Right renal cortex interstitium (tissue), 3 donors: ENCODE measurements around the gene NOL8. TPM values are rescaled to one million over a fixed set of nuclear protein-coding genes. Genes with fewer than 3 reads are reported as not detected.

Experiments used
- DNase-seq, 3 donors: peaks; one replicate each; pipeline ENCODE4 v3.0.0-alpha.2; 2013; ENCODE audit warnings: low read depth in 3 of 3, low spot score in 2 of 3
- polyA plus RNA-seq, 3 donors: library from polyadenylated mRNA; unstranded; fragments of 120-200 nt; gene quantifications; one replicate each; pipeline ENCODE4 v1.2.1, GENCODE V29; 2013; ENCODE audit not compliant: insufficient read length in 3 of 3

Gene NOL8
- 10 to 100 TPM; 43.4 to 48.7 (median 45.8) TPM for polyA plus RNA-seq

GRCh38 chr9:92325269-92325990 is at the start of gene NOL8, which contains the start of gene CENPP:
Gene NOL8 (minus strand): TSS chr9:92325350. CDS start chr9:92324161, 1,189 bp downstream.
Gene CENPP (plus strand): TSS chr9:92325953.
- DNase-seq = peak; percentile 88 to 97 (median 90)

- DNase-seq = no peak
Observed at GRCh38 chr9:92373167-92373566, 48.0 kb upstream of the NOL8 start.

- DNase-seq = no peak
Observed at GRCh38 chr9:92369075-92369474, 43.9 kb upstream of the NOL8 start.

DNA sequence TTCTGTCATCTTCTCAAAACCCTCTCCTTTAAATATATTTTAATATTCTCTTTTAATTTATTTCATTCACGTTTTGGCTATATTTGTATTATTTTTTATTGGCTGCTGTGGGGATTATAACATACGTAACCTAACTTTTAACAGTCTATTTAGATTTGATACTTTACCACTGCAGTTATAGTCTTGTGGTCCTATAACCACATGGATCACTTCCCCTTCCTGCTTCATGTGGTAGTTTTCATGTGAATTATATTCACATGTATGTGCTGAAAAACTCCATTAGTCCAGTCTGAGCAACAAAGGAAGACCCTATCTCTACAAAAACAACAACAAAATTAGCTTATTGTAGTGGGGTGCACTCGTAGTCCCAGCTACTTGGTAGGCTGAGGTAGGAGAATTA is 34.9 kb upstream of the NOL8 start:
- no peak for DNase-seq

- DNase-seq = no peak
Observed at GRCh38 chr9:92359394-92359995, 34.3 kb upstream of the NOL8 start.

GRCh38 chr9:92353051-92353450 is 27.9 kb upstream of the NOL8 start:
- no peak for DNase-seq

DNA sequence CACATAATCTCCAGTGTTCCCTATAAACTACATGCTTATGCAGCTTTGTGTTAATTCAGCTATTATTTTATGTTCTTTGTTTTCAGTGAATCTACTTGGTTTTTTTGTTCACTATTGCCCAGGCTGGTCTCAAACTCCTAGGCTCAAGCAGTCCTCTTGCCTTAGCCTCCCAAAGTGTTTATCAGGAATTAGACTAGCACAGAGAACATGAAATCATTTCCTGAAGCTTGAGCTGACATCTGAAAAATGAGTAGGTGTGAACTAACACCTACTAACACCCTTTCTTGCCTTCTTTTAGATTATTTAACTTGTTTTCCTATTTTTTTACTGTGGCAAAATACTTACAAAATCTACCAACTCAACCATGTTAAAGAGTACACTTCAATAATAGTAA is 25.6 kb upstream of the NOL8 start:
- DNase-seq = no peak

DNA sequence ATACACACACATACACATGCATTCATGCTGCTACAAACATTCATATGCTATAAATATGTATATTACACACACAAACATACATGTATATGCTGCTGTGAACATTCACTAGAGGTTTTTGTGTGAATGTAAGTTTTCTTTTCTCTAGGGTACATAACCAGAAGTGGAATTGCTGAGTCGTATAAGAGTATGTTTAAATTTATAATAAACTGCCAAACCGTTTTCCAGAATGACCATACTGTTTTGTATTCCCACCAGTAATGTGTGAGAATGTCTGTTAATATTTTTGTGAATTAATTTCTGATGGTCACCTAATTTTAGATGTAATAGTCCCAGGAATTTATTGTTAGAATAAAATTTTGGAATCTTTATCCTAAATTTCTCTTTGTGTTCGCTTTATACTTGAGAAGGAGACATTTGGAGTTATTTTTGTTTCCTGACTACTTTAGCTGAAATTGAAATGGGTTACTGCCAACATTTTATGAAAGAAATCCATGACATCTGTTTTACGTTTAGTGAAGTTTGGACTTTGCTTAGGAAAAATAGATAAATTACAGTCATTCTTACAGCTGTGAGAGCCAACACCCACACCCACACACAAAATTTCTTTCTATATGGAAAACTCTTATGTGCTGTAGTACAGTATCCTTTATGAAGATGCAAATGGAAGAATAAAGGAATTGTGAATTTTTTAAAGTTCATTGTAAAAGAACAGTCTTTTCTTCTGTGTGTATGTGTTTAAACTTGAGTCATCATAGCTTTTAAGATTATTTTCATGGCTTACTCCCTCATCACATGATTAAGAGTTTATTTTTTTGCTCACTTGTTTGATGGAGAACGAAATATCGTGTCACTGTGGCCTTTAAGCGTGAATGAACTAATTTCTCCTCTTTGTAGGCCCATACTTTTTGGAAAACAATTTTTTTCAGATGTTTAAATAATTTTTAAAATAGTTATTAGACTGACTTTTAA is 24.9 kb upstream of the NOL8 start:
- no peak for DNase-seq

DNA sequence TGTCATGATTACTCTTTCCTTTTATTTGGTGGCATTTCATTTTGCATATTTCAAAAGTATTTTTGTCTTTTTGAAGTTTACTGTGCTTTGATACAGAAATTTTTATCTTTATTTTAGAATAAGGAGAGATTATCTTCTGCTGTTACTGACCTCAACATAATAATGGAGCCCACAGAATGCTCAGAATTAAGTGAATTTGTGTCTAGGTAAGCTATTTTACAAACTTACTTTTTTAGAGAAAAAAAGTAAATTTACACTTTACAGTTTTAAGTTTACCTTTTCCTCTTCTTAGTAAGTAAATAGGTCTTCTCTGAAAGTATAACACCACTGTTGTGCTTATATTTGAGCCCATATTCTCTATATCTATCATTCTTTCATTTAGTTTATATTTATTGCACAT is 20.4 kb upstream of the NOL8 start:
- no peak for DNase-seq

DNA sequence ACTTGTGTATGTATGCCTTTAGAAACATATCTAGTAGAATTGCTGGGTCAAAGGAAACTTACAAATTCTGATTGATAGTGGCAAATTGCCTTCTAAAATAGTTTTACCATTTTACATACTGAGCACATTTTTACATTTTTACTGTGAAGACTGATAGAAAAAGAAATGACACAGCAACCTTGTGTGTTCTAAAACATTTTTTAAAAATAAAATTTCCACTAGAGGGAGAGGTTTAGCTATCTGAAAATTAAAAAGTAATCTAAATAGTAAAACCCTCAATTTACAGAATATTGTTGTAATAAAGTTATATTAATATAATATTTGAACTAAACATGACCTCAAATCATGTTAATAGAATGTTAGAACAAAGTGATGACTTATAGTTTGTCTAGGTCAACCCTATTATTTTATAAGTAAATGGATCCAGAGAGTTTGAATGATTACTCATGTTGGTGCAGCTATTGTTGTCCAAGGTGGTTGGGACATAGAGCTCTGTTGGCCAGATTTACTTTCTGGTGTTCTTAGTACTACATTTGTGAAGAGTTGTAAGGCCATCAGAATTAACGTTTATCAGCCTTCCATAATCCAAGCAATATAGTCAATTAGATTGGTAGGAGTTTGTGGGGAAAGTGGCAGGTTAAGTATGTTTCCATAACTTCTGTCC is 17.8 kb upstream of the NOL8 start:
- no peak for DNase-seq

- DNase-seq = no peak
Observed at GRCh38 chr9:92341578-92341977, 16.4 kb upstream of the NOL8 start.

GRCh38 chr9:92333282-92333634 is 8.1 kb upstream of the NOL8 start:
- no peak for DNase-seq

DNA sequence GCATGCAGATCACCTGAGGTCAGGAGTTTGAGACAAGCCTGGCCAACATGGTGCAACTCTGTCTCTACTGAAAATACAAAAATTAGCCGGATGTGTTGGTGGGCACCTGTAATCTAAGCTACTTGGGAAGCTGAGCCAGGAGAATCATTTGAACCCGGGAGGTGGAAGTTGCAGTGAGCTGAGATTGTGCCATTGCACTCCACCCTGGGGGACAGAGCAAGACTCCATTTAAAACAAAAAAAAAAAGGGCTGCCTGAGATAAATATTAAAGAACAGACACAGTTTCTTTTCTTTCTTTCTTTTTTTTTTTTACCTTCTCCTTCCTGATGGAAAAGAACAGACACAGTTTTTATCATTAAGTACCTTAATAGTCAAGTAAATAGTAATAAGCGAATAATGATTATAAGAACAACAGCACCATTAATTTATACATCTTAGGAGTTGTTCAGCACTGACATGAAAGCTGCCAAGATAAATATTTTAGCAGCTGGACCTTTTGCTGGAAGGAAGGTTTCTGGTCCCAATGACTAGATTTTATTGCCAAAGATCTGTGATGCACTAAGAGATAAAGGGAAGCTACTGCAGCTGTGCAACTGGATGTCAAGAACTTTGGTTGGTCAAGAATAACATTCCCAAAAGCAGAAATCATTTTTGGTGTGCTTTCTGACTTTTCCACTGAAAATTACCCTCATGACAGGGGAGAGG is 7.6 kb upstream of the NOL8 start:
- DNase-seq = no peak

DNA sequence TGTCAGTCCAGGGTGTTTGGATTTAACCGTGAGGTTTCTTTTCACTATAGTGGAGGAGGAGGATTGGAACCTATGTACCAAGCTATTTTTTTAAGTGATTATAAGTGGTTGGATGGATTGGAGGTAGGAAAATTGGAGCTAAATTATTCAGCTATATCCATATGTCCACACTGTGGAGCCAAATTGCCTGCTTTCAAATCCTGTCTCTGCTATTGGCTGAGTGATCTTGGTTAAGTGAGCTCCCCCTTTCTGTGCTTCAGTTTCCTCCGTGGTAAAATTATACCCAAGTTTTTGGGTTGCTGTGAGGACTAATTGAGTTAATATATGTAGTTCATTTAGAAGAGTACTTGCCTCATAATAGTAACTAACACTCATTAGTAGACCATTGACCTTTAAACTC is 3.1 kb upstream of the NOL8 start:
- no peak for DNase-seq

- no peak for DNase-seq
Observed at GRCh38 chr9:92327283-92327850, 2.2 kb upstream of the NOL8 start.

GRCh38 chr9:92325991-92326500 is 896 bp upstream of the NOL8 start:
- no peak for DNase-seq

- no peak for DNase-seq
Observed at GRCh38 chr9:92324889-92325268, 271 bp downstream of the NOL8 start.

- no peak for DNase-seq
Observed at GRCh38 chr9:92324431-92324830, 719 bp downstream of the NOL8 start.

DNA sequence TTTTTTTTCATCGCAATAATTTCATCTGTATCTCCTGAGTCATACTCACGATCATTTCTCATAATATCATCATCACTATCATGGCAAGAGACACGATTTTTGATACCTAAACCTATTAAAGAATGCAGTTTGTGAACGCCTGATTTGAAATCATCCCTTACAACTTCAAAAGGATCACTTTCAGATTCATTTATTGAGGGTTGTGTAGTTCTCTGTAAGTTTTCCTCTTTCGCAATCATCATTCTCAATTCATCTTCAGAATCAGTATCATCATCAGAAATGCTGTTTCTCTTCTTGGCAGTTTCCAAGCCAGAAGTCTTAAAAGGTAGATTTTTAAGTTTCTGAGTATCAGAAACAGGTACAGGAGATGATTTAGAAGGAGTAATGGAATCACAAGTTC is 9.7 kb downstream of the NOL8 start:
- DNase-seq = no peak

DNA sequence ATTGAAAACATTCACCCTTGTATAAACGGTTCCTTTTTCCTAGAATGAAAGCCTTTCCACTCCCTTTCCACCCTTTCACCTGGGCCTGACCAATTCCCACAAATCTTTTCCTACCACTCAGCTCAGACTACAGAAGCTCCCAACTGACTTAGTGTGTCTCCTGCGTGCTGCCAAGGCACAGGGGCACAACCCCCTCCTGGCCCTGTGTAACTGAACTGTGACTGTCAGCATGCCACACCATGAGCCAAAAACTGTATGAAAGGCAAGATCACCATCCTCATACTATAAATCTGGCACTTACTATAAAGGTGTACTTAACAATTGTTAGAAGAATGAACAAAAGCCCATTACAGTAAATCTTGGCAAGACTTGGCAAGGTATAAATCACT is 11.5 kb downstream of the NOL8 start:
- DNase-seq = no peak
